A549 treated with dexamethasone at 1 μM for 4 hours (cell line): Measurements from ENCODE around the gene NRBF2. TPM values are rescaled to one million over a fixed set of nuclear protein-coding genes. Genes with fewer than 3 reads are reported as not detected.

Experiments used
- total RNA-seq: library from RNA; stranded (reverse); fragments of 200-300 nt; extraction: Qiagen RNA extraction; gene quantifications from 5 replicates; pipeline ENCODE4 v1.2.3, GENCODE V29; 2022

The NRBF2 gene
- total RNA-seq = 20.3 to 26.5 TPM (median 21.0 TPM) in 5 replicates

GRCh38 chr10:63133056-63133820 is at the start of gene NRBF2:
Gene NRBF2 (plus strand): TSS chr10:63133328. CDS start chr10:63133471, 143 bp downstream.

